Muscle layer of duodenum (tissue), 2 donors: Measurements from ENCODE around the gene MTA2.
A peak's percentile ranks its signal among the peaks of the same experiment; 100 is the strongest.
"Not testable (repeated sequence)": the region's sequence is repeated elsewhere in the genome, so short reads cannot be mapped to it uniquely, and the experiment has no call there.

ENCODE experiments used
- H3K27ac ChIP-seq: one replicate; pipeline ENCODE4 v1.7.0; 2013; ENCODE audit warnings: mild to moderate bottlenecking, low read length
- H3K27me3 ChIP-seq: one replicate; pipeline ENCODE4 v1.7.0; 2013; ENCODE audit warnings: low read depth, mild to moderate bottlenecking, control low read depth, low read length
- H3K36me3 ChIP-seq, 2 donors: one replicate each; pipeline ENCODE4 v1.7.0; 2013; ENCODE audit warnings: low read length in 2 of 2, control low read depth in 1 of 2, mild to moderate bottlenecking in 1 of 2; ENCODE audit not compliant: insufficient read depth in 2 of 2, control insufficient read depth in 1 of 2
- H3K4me1 ChIP-seq, 2 donors: one replicate each; pipeline ENCODE4 v1.7.0; 2013; ENCODE audit warnings: low read length in 2 of 2, mild to moderate bottlenecking in 2 of 2, control low read depth in 1 of 2, moderate library complexity in 1 of 2; ENCODE audit not compliant: insufficient read depth in 2 of 2, control insufficient read depth in 1 of 2
- H3K4me3 ChIP-seq, 2 donors: one replicate each; pipeline ENCODE4 v1.7.0; 2013; ENCODE audit warnings: low read length in 2 of 2, low read depth in 1 of 2, mild to moderate bottlenecking in 1 of 2
- H3K9me3 ChIP-seq, 2 donors: one replicate each; pipeline ENCODE4 v1.7.0; 2013; ENCODE audit warnings: low read length in 2 of 2, control low read depth in 1 of 2, mild to moderate bottlenecking in 1 of 2; ENCODE audit not compliant: control insufficient read depth in 1 of 2
- donor health status: healthy.

The MTA2 gene

GRCh38 chr11:62632492-62632891 lies 30.8 kb upstream of the MTA2 start:
- H3K4me3 ChIP-seq = no peak overlapping the region
- no peaks in the 10 kb centered on the region for H3K9me3 ChIP-seq
- H3K27ac ChIP-seq = no peak overlapping the region
- H3K4me1 ChIP-seq = no peaks in the 10 kb centered on the region
- H3K36me3 ChIP-seq = peaks cover 66 to 79% of the 10 kb centered on the region in 2 donors
- no peaks in the 10 kb centered on the region for H3K27me3 ChIP-seq

- H3K4me3 ChIP-seq = no peak overlapping the region
- H3K4me1 ChIP-seq = no peaks in the 10 kb centered on the region
- H3K36me3 ChIP-seq = peaks cover 65 to 76% of the 10 kb centered on the region in 2 donors
- no peaks in the 10 kb centered on the region for H3K9me3 ChIP-seq
- no peak overlapping the region for H3K27ac ChIP-seq
- no peaks in the 10 kb centered on the region for H3K27me3 ChIP-seq
Observed at GRCh38 chr11:62627713-62628112, 26.0 kb upstream of the MTA2 start.

- H3K4me3 ChIP-seq = peak overlapping the region; percentile 81 to 94
- peak overlapping the region; percentile 90 for H3K27ac ChIP-seq
- H3K36me3 ChIP-seq = peaks cover 23 to 29% of the 10 kb centered on the region in 2 donors
- no peaks in the 10 kb centered on the region for H3K27me3 ChIP-seq
- peaks cover 9% of the 10 kb centered on the region in 2 donors for H3K4me1 ChIP-seq
- no peaks in the 10 kb centered on the region for H3K9me3 ChIP-seq
Observed at GRCh38 chr11:62622476-62623089, 20.9 kb upstream of the MTA2 start.

GRCh38 chr11:62621567-62622470 lies 20.2 kb upstream of the MTA2 start, which contains the start of gene B3GAT3:
Gene B3GAT3 (minus strand): TSS chr11:62621986. CDS start chr11:62621947, 39 bp downstream.
- Histone ChIP-seq H3K9me3 (no peaks in the 10 kb centered on the region), H3K27me3 (no peaks in the 10 kb centered on the region), H3K4me1 (peaks cover 9% of the 10 kb centered on the region in 2 donors), H3K27ac (peak within 1 kb of the TSS; percentile 92), H3K4me3 (peak within 1 kb of the TSS; percentile 81 to 94), H3K36me3 (peaks cover 18 to 28% of the 10 kb centered on the region in 2 donors)

GRCh38 chr11:62621027-62621566 lies 19.4 kb upstream of the MTA2 start:
- peak overlapping the region; percentile 81 to 94 for H3K4me3 ChIP-seq
- peaks cover 11 to 28% of the 10 kb centered on the region in 2 donors for H3K36me3 ChIP-seq
- no peaks in the 10 kb centered on the region for H3K27me3 ChIP-seq
- H3K27ac ChIP-seq = peak overlapping the region; percentile 92
- H3K4me1 ChIP-seq = peaks cover 9% of the 10 kb centered on the region in 2 donors
- H3K9me3 ChIP-seq = no peaks in the 10 kb centered on the region

GRCh38 chr11:62616957-62617356 lies 15.3 kb upstream of the MTA2 start:
- Histone ChIP-seq H3K36me3 (peaks cover 7 to 15% of the 10 kb centered on the region in 2 donors), H3K4me1 (peaks cover 9 to 14% of the 10 kb centered on the region in 2 donors)
- H3K9me3 ChIP-seq, H3K4me3 ChIP-seq, H3K27me3 ChIP-seq, H3K27ac ChIP-seq: not testable (repeated sequence)

GRCh38 chr11:62615521-62615920 lies 13.9 kb upstream of the MTA2 start:
- no peak overlapping the region for H3K4me3 ChIP-seq
- peaks cover 6 to 21% of the 10 kb centered on the region in 2 donors for H3K4me1 ChIP-seq
- no peaks in the 10 kb centered on the region for H3K27me3 ChIP-seq
- no peaks in the 10 kb centered on the region for H3K9me3 ChIP-seq
- H3K36me3 ChIP-seq = peaks cover 8 to 15% of the 10 kb centered on the region in 2 donors
- H3K27ac ChIP-seq = no peak overlapping the region

GRCh38 chr11:62614275-62614674 lies 12.6 kb upstream of the MTA2 start:
- Histone ChIP-seq H3K27me3 (no peaks in the 10 kb centered on the region), H3K4me3 (no peak overlapping the region), H3K4me1 (peaks cover 5 to 18% of the 10 kb centered on the region in 2 donors), H3K9me3 (no peaks in the 10 kb centered on the region), H3K36me3 (peaks cover 11 to 15% of the 10 kb centered on the region in 2 donors), H3K27ac (no peak overlapping the region)

GRCh38 chr11:62613291-62613778 lies 11.7 kb upstream of the MTA2 start:
- H3K36me3 ChIP-seq = peaks cover 15 to 22% of the 10 kb centered on the region in 2 donors
- no peaks in the 10 kb centered on the region for H3K9me3 ChIP-seq
- H3K27ac ChIP-seq = peak overlapping the region; percentile 23
- H3K4me3 ChIP-seq = peak overlapping the region in 1 of 2 donors; percentile 72
- H3K4me1 ChIP-seq = peaks cover 5 to 18% of the 10 kb centered on the region in 2 donors
- H3K27me3 ChIP-seq = no peaks in the 10 kb centered on the region

- peak within 1 kb of the TSS; percentile 72 to 90 for H3K4me3 ChIP-seq
- peaks cover 5 to 18% of the 10 kb centered on the region in 2 donors for H3K4me1 ChIP-seq
- H3K36me3 ChIP-seq = peaks cover 22 to 29% of the 10 kb centered on the region in 2 donors
- H3K27ac ChIP-seq = peak within 1 kb of the TSS; percentile 91
- H3K27me3 ChIP-seq = no peaks in the 10 kb centered on the region
- H3K9me3 ChIP-seq = no peaks in the 10 kb centered on the region
Observed at GRCh38 chr11:62612366-62613290, 11.0 kb upstream of the MTA2 start, which contains the start of the genes EML3 and ROM1. Gene EML3 (minus strand): TSS chr11:62612775. CDS start chr11:62612457, 318 bp downstream. Gene ROM1 (plus strand): TSS chr11:62613257. CDS start chr11:62613282, 25 bp downstream.
